GM21529 (cell line): ENCODE results near the gene NGRN.

Experiments
- ATAC-seq: cut with Tn5 transposase; IDR thresholded peaks from one replicate; pipeline ENCODE4 v1.9.1; 2021; ENCODE audit not compliant: unreplicated experiment

NGRN gene

GRCh38 chr15:90315278-90315982 is 50.0 kb downstream of the NGRN start:
- ATAC-seq: no peak

GRCh38 chr15:90316139-90316538 is 50.7 kb downstream of the NGRN start:
- no peak for ATAC-seq

GRCh38 chr15:90318591-90318990 is 53.1 kb downstream of the NGRN start:
- ATAC-seq: no peak

- ATAC-seq: peak; percentile 80
These were observed 54.8 kb downstream of the NGRN start for GRCh38 chr15:90320062-90320884.

- no peak for ATAC-seq
These were observed 55.4 kb downstream of the NGRN start for GRCh38 chr15:90320885-90321278.
